K562 (cell line): ENCODE measurements around the gene CUX1. TPM values are rescaled to one million over a fixed set of nuclear protein-coding genes. Genes with fewer than 3 reads are reported as not detected.

Experiments
- CGGBP1 ChIP-seq: fragments of 250-450 bp; sonication (Bioruptor Pico); IDR thresholded peaks from 2 replicates; pipeline ENCODE4 v1.9.0; 2021; ENCODE audit warnings: mild to moderate bottlenecking
- CTCFL ChIP-seq: IDR thresholded peaks from 2 replicates; pipeline ENCODE4 v1.6.1; 2011; ENCODE audit warnings: borderline replicate concordance, low read depth, mild to moderate bottlenecking, moderate library complexity, low read length; ENCODE audit not compliant: insufficient read depth, poor library complexity, severe bottlenecking
- ILK ChIP-seq: fragments of 450-650 bp; IDR thresholded peaks from 2 replicates; pipeline ENCODE4 v1.6.1; 2016; ENCODE audit warnings: missing genetic modification characterization, low read depth, mild to moderate bottlenecking, missing compliant biosample characterization, moderate library complexity, borderline replicate concordance
- NR1H2 ChIP-seq: sonication (generic); formaldehyde crosslinking; IDR thresholded peaks from 2 replicates; pipeline ENCODE4 v1.4.0; 2020; ENCODE audit warnings: mild to moderate bottlenecking, missing genetic modification reagents
- NR2C2 ChIP-seq, 2 experiments: fragments of 200-800 bp in 1 of 2; sonication (Bioruptor generic) in 1 of 2; sonication (generic) in 1 of 2; formaldehyde crosslinking in 1 of 2; IDR thresholded peaks; 2 replicates each; pipeline versions ENCODE4 v1.6.1 to v1.8.0; 2016 to 2022; ENCODE audit warnings: mild to moderate bottlenecking in 1 of 2, missing compliant biosample characterization in 1 of 2, missing genetic modification characterization in 1 of 2, missing genetic modification reagents in 1 of 2
- REST ChIP-seq, 2 experiments: fragments of 450-650 bp; formaldehyde crosslinking in 1 of 2; IDR thresholded peaks; 2 replicates each; pipeline versions ENCODE4 v1.4.0 to v1.6.1; 2014 to 2020; ENCODE audit warnings: mild to moderate bottlenecking in 2 of 2, borderline replicate concordance in 1 of 2, low read depth in 1 of 2
- SMC3 ChIP-seq: conservative IDR thresholded peaks from 2 replicates; pipeline ENCODE4 v1.6.1; 2011; ENCODE audit warnings: low read depth, low read length, improper control_type of control experiment; ENCODE audit not compliant: insufficient read depth
- TBP ChIP-seq: optimal IDR thresholded peaks from 2 replicates; pipeline ENCODE3; 2011; ENCODE audit warnings: low read depth, low read length, improper control_type of control experiment
- THAP12 ChIP-seq: fragments of 250-450 bp; sonication (Bioruptor Pico); IDR thresholded peaks from 2 replicates; pipeline ENCODE4 v1.9.0; 2021; ENCODE audit warnings: mild to moderate bottlenecking, inconsistent platforms
- YY1 ChIP-seq, 3 experiments: IDR thresholded peaks; 2 replicates each; pipeline ENCODE4 v1.6.1; 2011; ENCODE audit warnings: low read length in 2 of 3, mild to moderate bottlenecking in 2 of 3, moderate library complexity in 2 of 3, borderline replicate concordance in 1 of 3, control low read depth in 1 of 3, low read depth in 1 of 3; ENCODE audit not compliant: insufficient read depth in 3 of 3, insufficient replicate concordance in 2 of 3, control insufficient read depth in 1 of 3, insufficient read length in 1 of 3; ENCODE audit errors: extremely low read depth in 1 of 3
- polyA plus RNA-seq, 8 experiments: library from polyadenylated mRNA; depleted of rRNA in 4 of 8; stranded (reverse) in 5 of 8; unstranded in 3 of 8; fragments of >200 nt; fragmentation: Nextera tagmentation in 2 of 8; fragmentation: Illumina TruSeq in 1 of 8; extraction: Ambion mirVana in 2 of 8; extraction: Trizol in 1 of 8; gene quantifications; 2 replicates each; pipeline versions ENCODE4 v1.2.1 to v1.2.3, GENCODE V29; 2011 to 2014; ENCODE audit warnings: inconsistent platforms in 1 of 8, missing spikeins in 1 of 8
- total RNA-seq, 7 experiments: library from RNA; depleted of rRNA in 6 of 7; stranded (reverse); fragments of >200 nt in 6 of 7; fragmentation: Illumina TruSeq in 2 of 7; extraction: Trizol in 2 of 7; gene quantifications; 2 replicates each; pipeline versions ENCODE4 v1.2.1 to v1.2.3, GENCODE V29; 2011 to 2021; ENCODE audit warnings: low replicate concordance in 1 of 7

CUX1 gene
- total and polyA plus RNA-seq, 9 of the 15 experiments (the other 6 are each of a cell fraction or from before 2014, with no cell fraction given): 3.6 to 55.3 (median 25.2) TPM

- TF ChIP-seq REST (IDR thresholded peaks at IDR 0.05; ENCODE audit: borderline replicate concordance) (0 out of 2 replicates have a peak, but pooled peaks have one; percentile 16), REST (CRISPR knock-in tag; IDR thresholded peaks at IDR 0.05; ENCODE audit: low read depth) (no peak), THAP12 (CRISPR knock-in tag) (0 out of 2 replicates have a peak, but pooled peaks have one; percentile 12), CGGBP1 (peak; percentile 97; the same call in 1 of the 2 replicates), TBP (peak; percentile 82), CTCFL (peak; percentile 72), YY1 (IDR thresholded peaks at IDR 0.05; ENCODE audit: borderline replicate concordance in 1 of 3, control insufficient read depth in 1 of 3, extremely low read depth in 1 of 3, insufficient read depth in 3 of 3, insufficient read length in 1 of 3, insufficient replicate concordance in 2 of 3, low read depth in 1 of 3, low read length in 2 of 3) (peak; percentile 65 to 90 (median 90)), ILK (tag) (no peak), NR2C2 (CRISPR knock-in tag; IDR thresholded peaks at IDR 0.05) (no peak), NR2C2 (tag; IDR thresholded peaks at IDR 0.05) (peak; percentile 29; the same call in 1 of the 2 replicates), SMC3 (0 out of 2 replicates have a peak, but pooled peaks have one; percentile 22), NR1H2 (CRISPR knock-in tag) (no peak)
Observed at GRCh38 chr7:101815826-101816594, 1.4 kb upstream of the CUX1 start (continued).
